ENCODE results near the gene FBXO36. TPM values are rescaled to one million over a fixed set of nuclear protein-coding genes. Genes with fewer than 3 reads are reported as not detected.
A peak's percentile ranks its signal among the peaks of the same experiment; 100 is the strongest.

Gene FBXO36
- total and polyA plus RNA-seq, 2 of the 13 experiments (the other 11 are each of a cell fraction or from before 2014, with no cell fraction given) = 2.8 TPM

GRCh38 chr2:229921101-229921891 lies 1.0 kb upstream of the FBXO36 start (continued):
- 0 out of 2 replicates have a peak, but pooled peaks have one; percentile 51 for TF ChIP-seq ZNF543 (CRISPR knock-in tag; IDR thresholded peaks at IDR 0.05)
- no peak for TF ChIP-seq IKZF4 (CRISPR knock-in tag; IDR thresholded peaks at IDR 0.05; ENCODE audit: borderline replicate concordance, low read depth, not compliant biosample characterization)
- TF ChIP-seq ZNF775 (CRISPR knock-in tag; IDR thresholded peaks at IDR 0.05; ENCODE audit: borderline replicate concordance) = no peak
- no peak; the same call in 1 of the 2 replicates for TF ChIP-seq KDM3A (CRISPR knock-in tag; IDR thresholded peaks at IDR 0.05; ENCODE audit: low read depth)
- no peak for TF ChIP-seq NR2F2 (IDR thresholded peaks at IDR 0.05; ENCODE audit: borderline replicate concordance, low read depth)
- no peak for TF ChIP-seq ZNF24 (IDR thresholded peaks at IDR 0.05)
- TF ChIP-seq ZNF18 (CRISPR knock-in tag; IDR thresholded peaks at IDR 0.05; ENCODE audit: insufficient replicate concordance) = no peak
- TF ChIP-seq HCFC1 (IDR thresholded peaks at IDR 0.05; ENCODE audit: low read depth, low read length) = peak; percentile 45; the same call in 1 of the 2 replicates
- TF ChIP-seq ZBTB8A (CRISPR knock-in tag; IDR thresholded peaks at IDR 0.05; ENCODE audit: borderline replicate concordance, low read depth) = no peak
- TF ChIP-seq CHD2 (IDR thresholded peaks at IDR 0.05; ENCODE audit: low read depth, low read length) = no peak
- TF ChIP-seq SATB2 (CRISPR knock-in tag; IDR thresholded peaks at IDR 0.05) = no peak; the same call in 1 of the 2 replicates
- no peak for TF ChIP-seq TRAFD1 (CRISPR knock-in tag; IDR thresholded peaks at IDR 0.05; ENCODE audit: borderline replicate concordance)
- TF ChIP-seq SRF (IDR thresholded peaks at IDR 0.05; ENCODE audit: low read depth, low read length) = 0 out of 2 replicates have a peak, but pooled peaks have one; percentile 42
- TF ChIP-seq ZNF550 (CRISPR knock-in tag; IDR thresholded peaks at IDR 0.05; ENCODE audit: borderline replicate concordance) = no peak
- peak; percentile 65; the same call in 1 of the 2 replicates for TF ChIP-seq NR2C2 (CRISPR knock-in tag; IDR thresholded peaks at IDR 0.05; ENCODE audit: borderline replicate concordance)
- no peak for TF ChIP-seq HMG20A (CRISPR knock-in tag; IDR thresholded peaks at IDR 0.05; ENCODE audit: borderline replicate concordance)
- 0 out of 2 replicates have a peak, but pooled peaks have one; percentile 24 for TF ChIP-seq ZNF773 (CRISPR knock-in tag; IDR thresholded peaks at IDR 0.05; ENCODE audit: borderline replicate concordance)
- TF ChIP-seq XBP1 (CRISPR knock-in tag; IDR thresholded peaks at IDR 0.05) = no peak
- TF ChIP-seq ZFP36L2 (CRISPR knock-in tag; IDR thresholded peaks at IDR 0.05) = no peak
- no peak for TF ChIP-seq BRCA1 (CRISPR knock-in tag; IDR thresholded peaks at IDR 0.05)
- no peak; the same call in 1 of the 2 replicates for TF ChIP-seq ZNF383 (CRISPR knock-in tag; IDR thresholded peaks at IDR 0.05; ENCODE audit: borderline replicate concordance)
- TF ChIP-seq TBP (CRISPR knock-in tag; IDR thresholded peaks at IDR 0.05) = no peak
- no peak for TF ChIP-seq ARNT (IDR thresholded peaks at IDR 0.05)
- no peak for TF ChIP-seq SYNCRIP (IDR thresholded peaks at IDR 0.05; ENCODE audit: insufficient read depth, low read depth, low read length)
- TF ChIP-seq, protein P1, sequence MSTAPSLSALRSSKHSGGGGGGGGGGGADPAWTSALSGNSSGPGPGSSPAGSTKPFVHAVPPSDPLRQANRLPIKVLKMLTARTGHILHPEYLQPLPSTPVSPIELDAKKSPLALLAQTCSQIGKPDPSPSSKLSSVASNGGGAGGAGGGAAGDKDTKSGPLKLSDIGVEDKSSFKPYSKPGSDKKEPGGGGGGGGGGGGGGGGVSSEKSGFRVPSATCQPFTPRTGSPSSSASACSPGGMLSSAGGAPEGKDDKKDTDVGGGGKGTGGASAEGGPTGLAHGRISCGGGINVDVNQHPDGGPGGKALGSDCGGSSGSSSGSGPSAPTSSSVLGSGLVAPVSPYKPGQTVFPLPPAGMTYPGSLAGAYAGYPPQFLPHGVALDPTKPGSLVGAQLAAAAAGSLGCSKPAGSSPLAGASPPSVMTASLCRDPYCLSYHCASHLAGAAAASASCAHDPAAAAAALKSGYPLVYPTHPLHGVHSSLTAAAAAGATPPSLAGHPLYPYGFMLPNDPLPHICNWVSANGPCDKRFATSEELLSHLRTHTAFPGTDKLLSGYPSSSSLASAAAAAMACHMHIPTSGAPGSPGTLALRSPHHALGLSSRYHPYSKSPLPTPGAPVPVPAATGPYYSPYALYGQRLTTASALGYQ (CRISPR knock-in tag; IDR thresholded peaks at IDR 0.05) = no peak; the same call in none of the 2 replicates
- 0 out of 2 replicates have a peak, but pooled peaks have one; percentile 52 for TF ChIP-seq ZZZ3 (CRISPR knock-in tag; IDR thresholded peaks at IDR 0.05; ENCODE audit: borderline replicate concordance)

All from HepG2 (cell line).